ENCODE data around the gene LRRC70.

Gene LRRC70

DNA sequence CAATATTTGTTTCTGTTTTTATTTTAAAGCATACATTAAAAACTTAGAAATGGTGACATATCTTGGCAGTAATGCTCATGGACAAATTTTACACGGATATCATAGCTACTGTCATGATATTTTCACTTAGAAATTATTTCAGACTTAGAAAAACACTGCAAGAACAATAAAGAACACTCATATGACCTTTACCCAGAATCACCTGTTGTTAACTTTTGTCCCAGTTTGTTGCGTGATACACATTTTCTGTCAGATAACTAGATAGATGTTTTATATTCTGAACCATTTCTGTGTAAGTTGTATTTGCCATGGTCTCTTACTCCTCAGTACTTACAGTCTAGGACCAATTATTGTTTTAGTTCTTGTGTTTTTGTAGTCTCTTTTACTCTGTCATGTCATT is 3.6 kb upstream of the LRRC70 start:
- DNase-seq, result no peak

- DNase-seq, result no peak
Observed at GRCh38 chr5:62575489-62575888, 3.1 kb upstream of the LRRC70 start.

- no peak for DNase-seq
Observed at GRCh38 chr5:62576570-62577170, 1.9 kb upstream of the LRRC70 start.

- no peak for DNase-seq
Observed at GRCh38 chr5:62577488-62577887, 1.1 kb upstream of the LRRC70 start.

DNA sequence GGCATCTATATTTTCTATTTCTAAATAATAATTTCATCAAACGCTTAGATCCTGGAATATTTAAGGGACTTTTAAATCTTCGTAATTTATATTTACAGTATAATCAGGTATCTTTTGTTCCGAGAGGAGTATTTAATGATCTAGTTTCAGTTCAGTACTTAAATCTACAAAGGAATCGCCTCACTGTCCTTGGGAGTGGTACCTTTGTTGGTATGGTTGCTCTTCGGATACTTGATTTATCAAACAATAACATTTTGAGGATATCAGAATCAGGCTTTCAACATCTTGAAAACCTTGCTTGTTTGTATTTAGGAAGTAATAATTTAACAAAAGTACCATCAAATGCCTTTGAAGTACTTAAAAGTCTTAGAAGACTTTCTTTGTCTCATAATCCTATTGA is 1.1 kb downstream of the LRRC70 start:
- DNase-seq, result no peak

GRCh38 chr5:62581836-62582597 is 3.4 kb downstream of the LRRC70 start:
- DNase-seq, result no peak

DNA sequence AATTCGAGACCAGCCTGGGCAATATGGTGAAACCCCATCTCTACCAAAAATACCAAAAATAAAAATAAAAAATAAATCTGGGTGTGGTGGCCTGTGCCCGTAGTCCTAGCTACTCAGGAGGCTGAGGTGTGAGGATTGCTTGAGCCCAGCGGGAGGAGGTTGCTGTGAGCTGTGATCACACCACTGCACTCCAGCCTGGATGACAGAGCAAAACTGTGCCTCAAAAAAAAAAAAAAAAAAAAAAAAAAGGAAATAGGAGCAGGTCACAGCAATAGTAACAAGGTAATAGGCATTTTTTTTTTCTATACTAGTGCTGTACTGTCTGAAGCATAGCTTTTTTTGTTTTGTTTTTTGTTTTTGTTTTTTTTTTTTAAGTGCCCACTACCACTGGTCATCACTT is 5.8 kb downstream of the LRRC70 start:
- no peak for DNase-seq

DNA sequence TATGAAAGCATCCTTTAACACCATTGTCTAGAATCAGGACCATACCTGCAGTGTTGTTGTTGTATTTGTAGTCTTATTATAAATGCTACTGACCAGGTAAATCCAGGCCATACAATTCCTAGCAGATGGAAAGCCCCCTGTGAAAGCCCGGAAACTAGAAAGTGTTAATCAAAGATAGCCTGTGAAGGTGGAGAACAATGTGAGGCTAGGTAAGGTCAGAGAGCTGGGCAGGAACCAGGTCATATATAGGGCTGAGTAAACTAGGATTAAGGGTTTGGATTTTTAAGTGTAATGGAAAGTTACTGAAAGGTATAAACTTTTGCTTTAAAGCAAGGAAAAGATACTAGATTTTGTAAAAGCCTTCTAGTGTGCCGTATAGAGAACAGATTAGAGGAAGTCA is 6.7 kb downstream of the LRRC70 start:
- no peak for DNase-seq

- DNase-seq, result no peak
Observed at GRCh38 chr5:62585751-62586150, 7.1 kb downstream of the LRRC70 start.

- no peak for DNase-seq
Observed at GRCh38 chr5:62587737-62588136, 9.1 kb downstream of the LRRC70 start.

GRCh38 chr5:62588668-62589067 is 10.0 kb downstream of the LRRC70 start:
- no peak for DNase-seq

DNA sequence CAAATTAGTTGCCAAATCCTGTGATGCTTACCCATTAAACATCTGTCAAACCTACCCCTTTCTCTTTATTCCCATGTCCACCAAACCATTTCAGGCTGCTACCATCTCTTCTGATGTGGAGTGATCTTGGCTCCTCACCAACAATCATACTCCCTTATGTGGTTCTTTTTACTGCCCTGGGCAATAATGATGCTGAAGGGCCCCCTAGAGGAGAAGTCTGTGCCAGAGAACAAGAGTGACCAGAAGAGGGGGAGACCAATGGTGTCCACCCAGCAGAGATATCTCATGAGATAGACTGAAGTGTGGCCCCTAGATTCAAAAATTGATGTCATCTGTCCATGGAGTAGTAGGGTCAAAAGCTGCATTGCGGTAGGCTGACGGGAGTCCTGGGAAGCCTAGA is 10.9 kb downstream of the LRRC70 start:
- no peak for DNase-seq

DNA sequence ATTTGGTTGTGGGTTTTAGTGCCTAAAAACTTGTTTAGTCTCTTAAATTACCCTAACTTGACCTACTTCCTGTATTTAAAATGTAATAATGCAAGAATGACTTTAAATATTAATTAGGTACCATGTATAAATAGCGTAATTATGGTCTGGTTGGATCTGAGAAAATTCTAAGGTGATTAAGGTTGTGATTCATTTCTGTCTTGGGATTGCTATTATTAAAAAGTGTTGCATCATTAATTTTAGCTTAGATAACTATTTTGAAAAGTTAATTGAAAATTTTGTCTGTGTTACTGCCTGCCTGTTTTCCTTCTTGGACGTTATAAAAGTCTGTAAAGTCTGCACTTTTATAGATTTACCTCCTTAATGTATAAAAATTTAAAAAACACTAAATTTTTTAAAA is 11.8 kb downstream of the LRRC70 start:
- no peak for DNase-seq

- DNase-seq, result no peak
Observed at GRCh38 chr5:62592558-62592957, 13.9 kb downstream of the LRRC70 start.

DNA sequence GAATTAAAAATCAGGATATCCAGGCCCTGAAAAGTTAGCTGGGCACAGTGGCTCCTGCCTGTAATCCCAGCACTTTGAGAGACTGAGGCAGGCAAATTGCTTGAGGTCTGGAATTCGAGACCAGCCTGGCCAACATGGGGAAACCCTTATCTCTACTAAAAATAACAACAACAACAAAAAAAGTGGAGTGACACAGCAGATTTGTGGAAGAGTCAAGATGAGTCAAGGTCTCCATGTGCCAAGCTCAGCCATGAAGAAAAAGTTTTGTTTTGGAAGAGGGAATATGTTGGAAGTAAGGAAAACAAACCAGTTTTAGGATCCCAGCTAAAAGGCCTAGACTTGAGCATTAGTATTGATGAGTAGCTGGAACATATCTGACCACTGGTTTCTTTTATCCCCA is 14.7 kb downstream of the LRRC70 start:
- DNase-seq, result no peak

GRCh38 chr5:62594364-62594984 is 15.9 kb downstream of the LRRC70 start:
- no peak for DNase-seq

- no peak for DNase-seq
Observed at GRCh38 chr5:62596096-62596495, 17.5 kb downstream of the LRRC70 start.

- no peak for DNase-seq
Observed at GRCh38 chr5:62596691-62597090, 18.1 kb downstream of the LRRC70 start.

DNA sequence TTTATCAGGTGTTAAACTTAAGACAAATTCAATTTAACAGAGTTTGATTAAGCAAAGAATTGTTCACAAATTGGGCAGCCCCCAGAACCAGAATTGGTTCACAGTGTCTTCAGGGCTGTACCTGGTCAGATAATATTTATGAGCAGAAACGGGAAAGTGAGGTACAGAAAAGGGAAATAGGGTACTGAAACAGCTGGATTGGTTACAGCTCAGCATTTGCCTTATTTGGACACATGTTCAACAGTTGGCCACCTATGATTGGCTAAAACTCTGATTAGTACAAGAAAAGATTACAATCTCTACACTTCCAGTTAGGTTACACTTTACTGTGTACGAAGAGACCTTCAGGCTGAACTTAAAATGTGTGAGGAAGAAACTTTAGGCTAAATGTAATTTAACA is 18.7 kb downstream of the LRRC70 start:
- DNase-seq, result no peak

DNA sequence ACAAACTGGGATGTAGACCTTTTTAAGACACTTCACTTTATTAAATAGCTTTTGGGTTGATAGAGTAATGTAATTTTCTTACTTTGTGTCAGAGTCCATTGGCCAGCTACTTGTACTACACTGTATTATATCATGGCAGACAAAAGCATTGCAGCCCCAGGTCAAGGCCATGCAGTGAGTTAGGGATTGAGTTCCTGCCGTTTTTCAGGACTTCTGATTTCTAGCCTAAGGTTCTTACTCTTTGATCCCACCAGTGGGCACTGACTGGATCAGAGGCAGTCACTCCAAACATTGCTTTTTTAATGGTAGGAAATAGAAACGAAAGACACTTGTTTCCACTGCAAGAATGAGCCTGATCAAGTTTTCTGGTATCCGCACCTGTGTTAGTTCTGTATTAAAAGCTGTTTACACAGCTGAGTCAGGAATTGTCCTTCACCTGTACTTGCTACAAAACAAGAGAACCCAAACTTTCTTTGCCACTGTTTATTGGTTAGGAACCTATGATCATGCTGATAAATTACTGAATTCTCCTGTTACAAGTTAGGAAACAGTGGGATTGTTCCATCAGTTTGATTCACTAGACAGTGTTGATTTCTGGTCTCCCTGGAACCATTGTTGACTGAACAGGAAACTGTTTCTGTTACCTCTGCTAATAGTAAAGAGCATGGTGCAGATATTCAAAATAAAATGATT is 22.1 kb downstream of the LRRC70 start:
- DNase-seq, result no peak

GRCh38 chr5:62603934-62604333 is 25.3 kb downstream of the LRRC70 start:
- DNase-seq, result no peak

DNA sequence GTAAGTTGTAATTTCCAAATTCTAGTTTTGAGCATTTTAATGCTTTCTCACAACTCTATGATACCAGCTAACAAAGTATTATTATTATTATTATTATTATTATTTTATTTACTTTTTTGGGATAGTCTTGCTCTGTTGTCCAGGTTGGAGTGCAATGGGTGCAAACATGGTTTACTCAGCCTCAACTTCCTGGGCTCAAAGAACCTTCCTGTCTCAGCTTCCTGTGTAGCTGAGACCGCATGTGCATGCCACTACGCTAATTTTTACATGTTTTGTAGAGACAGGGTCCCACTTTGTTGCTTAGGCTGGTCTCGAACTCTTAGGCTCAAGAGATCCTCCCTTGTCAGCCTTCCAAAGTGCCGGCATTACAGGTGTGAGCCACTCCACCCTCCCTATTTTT is 27.0 kb downstream of the LRRC70 start:
- no peak for DNase-seq

DNA sequence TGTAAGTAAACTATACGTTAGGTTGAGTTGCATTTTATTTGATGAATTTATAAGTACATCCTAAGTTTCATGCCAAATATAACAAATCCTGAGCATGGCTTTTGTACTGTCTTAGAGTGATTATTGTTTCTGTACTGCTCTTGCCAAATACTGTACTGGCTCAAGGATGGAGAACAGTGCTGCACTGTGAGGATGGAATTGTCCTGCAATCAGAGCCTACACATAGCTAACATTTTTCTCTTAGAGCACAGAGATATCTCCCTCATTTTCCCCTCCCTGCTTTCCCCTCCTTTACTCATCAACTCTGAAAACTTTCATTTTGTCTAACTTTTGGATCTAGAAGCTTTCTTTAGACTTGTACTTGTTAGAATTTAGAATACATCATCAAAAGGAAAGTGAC is 28.3 kb downstream of the LRRC70 start:
- no peak for DNase-seq

DNA sequence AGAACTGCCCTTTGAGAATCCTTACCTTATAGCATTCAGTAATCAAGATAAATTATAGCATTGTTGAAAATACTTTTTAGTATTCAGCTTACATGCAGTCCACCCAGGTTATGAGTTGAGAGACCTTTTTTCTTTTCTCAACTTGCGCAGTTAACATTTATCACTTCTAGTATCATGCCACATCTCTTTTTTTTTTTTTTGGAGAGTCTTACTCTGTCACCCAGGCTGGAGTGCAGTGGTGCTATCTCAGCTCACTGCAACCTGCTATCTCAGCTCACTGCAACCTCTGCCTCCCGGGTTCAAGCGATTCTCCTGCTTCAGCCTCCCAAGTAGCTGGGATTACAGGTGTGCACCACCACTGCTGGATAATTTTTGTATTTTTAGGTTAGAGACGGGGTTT is 29.0 kb downstream of the LRRC70 start:
- no peak for DNase-seq

All from NCI-H345 (cell line).